T-helper 2 cell (primary cell): ENCODE measurements around the gene FAU.

Experiments
- DNase-seq, 5 experiments: peaks; one replicate each; pipeline versions ENCODE4 v3.0.0 to v3.0.0-alpha.2; 2012 to 2022

The FAU gene

DNA sequence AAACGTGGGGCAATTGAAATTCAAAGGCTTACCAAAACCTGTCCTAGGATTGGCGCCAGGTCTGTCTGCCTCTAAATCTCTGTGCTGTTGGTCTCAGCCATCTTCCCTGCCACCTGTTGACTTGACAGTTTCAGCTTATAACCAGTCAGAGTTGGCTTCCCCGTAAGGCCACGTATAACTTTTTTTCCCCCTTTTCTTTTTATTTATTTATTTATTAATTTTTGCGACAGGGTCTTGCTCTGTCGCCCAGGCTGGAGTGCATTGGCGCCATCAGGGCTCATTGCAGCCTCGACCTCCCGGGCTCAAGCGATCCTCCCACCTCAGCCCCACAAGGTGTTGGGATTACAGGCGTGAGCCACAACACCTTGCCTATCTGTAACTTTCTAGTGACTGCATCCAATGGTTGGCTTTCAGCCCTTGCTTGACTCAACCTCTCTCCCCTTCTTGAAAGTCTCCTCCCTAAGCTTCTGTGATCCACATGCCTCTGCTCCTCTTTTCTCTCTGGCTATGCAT is 13.8 kb upstream of the FAU start:
- DNase-seq, result peak in 1 of 5 experiments; percentile 41

DNA sequence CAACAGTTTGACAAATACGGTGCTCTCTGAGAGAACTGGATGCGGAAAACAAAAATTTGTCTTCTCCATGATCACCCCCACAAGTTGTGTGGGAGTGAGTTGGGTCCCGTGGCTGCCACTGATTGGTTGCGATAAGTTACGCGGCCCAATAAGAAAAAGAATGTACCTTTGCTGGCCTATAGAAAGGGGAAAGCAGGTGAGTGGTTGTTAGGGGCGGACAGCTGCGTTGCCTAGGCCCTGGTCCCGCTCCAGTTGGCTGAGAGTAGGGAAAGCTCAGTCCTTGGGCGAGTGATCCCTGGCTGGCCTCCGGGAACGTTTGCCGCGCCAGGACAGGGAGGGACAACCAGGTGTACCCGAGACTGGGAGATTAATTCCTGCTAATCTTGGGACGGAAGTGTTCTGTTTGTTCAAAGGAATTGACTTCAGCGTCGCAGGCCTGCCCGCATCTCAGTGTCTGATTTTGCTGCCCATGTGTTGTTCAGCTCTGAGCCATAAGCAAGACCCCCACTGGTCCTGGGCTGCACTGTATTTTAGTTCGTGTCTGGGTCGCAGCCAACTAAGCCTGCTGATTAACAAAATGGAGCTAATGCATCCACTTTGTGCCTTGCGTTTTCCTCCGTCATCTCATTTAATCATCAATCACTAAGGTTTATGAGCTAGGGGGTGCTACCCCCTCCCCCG is 13.2 kb upstream of the FAU start:
- DNase-seq, result peak; percentile 52 to 98 (median 80)

DNA sequence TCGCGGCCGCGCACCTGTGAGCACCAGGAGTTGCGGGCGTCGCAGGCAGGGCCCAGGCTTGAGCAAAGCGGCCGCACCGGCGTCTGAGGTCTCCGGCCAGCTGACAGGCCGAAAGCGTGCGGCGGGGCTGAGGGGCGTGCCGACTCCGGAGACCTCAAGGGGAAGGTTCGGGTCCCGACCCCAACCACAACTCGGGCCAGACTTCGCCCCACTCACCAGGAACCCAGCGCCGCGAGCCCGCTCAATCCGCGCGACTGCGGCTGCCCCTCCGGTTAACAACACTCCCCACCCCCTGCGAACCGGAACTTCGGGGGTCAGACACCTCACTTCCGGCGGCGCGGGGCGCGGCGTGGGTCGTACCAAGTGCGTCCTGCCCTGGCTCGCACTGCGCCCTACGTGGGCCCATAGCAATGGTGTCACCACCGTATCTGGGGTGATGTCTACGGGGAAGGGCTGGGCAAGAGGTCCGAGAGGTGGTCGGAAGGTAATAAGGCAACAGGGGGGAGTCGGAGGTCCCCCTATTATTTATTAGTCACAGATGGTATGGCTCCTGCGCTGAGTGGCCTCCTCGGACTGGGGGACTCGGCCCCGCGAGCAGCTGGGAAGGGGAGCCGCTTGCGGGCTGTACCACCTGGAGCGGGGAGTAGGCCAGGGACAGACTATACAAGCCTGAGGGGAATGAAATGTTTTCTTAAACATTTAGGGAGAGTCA is 12.5 kb upstream of the FAU start, which contains the start of gene SYVN1:
Gene SYVN1 (minus strand): TSS at position 280 of the 712 bp plus-strand sequence. CDS start 918 bp downstream, outside the sequence.
- peak; percentile 82 to 95 (median 90) for DNase-seq

DNA sequence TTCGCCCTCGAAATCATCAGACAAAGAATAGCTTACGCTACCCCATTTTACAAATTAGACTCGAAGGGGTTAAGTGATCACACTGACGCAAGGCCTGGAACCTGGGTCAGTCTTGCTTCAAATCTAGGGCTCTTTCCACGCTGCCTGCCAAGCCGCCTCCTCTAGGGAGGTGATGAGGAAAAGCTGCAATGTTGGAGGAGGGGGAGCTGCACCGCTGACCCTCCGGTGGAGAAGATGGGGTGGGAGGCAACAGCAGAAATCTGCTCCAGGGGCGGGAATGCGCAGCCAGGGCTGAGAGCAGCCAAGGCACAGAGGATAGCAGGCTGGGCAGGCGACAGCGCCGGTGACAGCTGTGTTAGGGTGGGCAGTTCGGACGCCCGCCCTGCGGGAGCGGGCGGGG is 11.8 kb upstream of the FAU start:
- no peak for DNase-seq

- DNase-seq, result peak in 4 of 5 experiments; percentile 17 to 64 (median 46)
Observed at GRCh38 chr11:65132988-65133700, 11.2 kb upstream of the FAU start.

DNA sequence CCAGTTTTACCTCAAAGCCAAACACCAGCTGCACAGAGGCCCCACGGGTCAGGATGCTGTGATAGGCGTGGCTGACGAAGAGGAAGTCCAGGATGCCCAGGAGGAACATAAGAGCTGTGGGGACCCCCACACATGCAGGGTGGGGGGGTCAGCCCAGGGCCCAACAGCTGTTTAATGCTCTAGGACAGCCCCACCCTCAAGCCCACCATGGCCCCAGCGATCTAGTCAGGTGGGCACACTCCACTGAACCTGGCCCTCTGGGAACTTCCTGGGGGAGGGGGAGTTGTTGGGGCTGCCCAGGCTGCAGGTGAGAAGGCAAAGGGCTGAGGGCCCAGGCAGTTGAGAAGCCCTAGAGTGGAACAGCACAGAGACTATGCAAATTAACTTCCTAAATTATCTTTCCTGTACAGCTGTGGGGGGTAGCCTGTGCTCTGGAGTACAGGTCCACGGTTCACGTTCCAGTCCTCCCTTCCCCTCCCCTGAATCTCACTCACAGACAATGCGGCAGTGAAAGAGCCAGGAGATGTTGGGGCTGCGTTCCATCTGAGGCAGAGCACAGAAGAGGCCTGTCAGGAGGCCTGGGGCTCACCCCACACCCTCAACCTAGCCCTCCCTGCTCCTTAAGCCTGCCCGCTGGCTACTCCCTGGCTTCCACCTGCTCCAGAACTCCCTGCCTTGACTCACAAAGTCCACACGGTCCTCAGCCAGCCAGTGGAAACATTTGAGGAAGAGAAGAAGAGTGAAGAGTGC is 10.5 kb upstream of the FAU start:
- DNase-seq, result no peak

GRCh38 chr11:65131895-65132237 is 9.9 kb upstream of the FAU start:
- DNase-seq, result no peak

GRCh38 chr11:65131417-65131776 is 9.5 kb upstream of the FAU start:
- no peak for DNase-seq

DNA sequence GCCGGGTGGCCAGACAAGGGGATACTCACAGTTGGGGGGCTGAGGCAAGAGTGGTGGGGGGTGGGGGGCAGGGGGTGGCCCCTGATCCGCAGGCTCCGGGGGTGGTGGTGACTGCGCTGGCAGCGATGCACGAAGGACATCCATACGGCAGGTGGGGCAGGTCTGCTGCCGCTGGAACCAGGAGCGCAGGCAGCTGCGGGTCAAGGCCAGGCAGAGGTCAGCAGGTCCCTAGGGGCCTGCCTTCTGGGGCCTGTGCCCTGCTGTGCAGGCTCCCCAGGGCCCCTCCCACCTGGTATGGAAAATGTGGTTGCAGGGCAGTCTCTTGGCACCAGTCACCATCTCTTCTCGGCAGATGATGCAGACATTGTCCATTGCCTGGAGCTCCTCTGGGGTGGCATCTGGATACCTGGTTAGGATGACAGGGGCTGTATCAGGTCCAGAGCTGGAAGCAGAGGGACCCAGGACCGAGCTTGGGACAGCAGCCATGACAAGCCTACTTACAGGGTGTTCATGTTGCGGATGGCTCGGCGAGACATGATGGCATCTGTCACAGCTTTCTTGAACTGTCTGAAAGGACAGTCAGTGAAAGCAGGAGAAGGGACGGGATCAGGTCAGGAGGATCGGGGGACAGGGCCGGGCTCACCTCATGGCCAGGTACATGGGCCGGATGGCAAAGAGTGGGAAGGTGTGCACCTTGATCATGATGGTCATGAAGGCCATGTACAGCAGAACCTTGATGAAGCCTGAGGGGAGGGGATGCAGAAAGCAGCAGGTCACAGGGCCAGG is 8.9 kb upstream of the FAU start:
- no peak for DNase-seq

- no peak for DNase-seq
Observed at GRCh38 chr11:65129649-65130441, 7.9 kb upstream of the FAU start.

DNA sequence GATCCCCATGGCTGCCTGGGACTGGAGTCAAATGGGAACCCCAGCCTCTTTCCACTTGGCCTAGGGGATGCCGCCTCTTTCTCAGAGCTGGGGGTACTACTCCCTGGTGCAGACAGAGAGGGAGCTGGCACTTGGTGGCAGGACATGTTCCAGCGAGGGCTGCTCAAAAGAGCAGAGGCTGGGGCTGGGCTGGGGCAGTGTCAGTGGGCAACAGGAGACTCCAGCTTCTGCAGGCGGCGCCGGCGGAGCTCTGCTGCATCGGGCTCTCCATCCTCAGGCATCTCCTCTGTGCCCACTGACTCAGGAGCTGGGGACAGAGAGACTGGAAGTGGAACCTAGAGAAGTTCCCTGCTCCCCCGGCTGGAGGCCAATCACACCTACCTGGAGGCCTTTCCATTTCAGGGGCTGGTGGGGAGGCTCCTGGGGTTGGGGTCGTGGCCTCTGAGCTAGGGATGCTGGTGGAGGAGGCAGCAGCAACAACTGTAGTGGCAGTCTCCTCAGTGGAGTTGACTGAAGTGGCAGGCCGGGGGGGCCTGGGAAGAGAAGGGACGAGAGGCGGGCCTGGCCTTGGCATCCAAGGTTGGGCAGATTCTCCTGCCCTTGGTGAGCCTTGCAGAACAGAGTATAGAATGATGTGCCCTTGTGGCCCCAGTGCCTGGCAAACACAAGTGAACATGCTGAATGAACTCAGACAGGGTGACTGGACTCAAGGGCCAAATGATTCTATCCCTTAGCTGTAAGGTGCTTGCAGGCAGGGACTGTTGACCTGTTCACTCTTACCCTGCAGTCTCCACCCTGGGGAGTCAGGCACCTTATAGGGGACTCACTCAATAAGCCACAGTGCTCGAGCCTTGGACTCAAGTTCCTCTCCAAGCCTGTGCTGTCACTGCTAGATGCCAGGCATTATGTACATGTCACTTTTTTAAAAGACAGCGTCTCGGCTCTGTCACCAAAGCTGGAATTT is 6.5 kb upstream of the FAU start:
- no peak for DNase-seq

GRCh38 chr11:65127473-65128181 is 5.7 kb upstream of the FAU start:
- no peak for DNase-seq

DNA sequence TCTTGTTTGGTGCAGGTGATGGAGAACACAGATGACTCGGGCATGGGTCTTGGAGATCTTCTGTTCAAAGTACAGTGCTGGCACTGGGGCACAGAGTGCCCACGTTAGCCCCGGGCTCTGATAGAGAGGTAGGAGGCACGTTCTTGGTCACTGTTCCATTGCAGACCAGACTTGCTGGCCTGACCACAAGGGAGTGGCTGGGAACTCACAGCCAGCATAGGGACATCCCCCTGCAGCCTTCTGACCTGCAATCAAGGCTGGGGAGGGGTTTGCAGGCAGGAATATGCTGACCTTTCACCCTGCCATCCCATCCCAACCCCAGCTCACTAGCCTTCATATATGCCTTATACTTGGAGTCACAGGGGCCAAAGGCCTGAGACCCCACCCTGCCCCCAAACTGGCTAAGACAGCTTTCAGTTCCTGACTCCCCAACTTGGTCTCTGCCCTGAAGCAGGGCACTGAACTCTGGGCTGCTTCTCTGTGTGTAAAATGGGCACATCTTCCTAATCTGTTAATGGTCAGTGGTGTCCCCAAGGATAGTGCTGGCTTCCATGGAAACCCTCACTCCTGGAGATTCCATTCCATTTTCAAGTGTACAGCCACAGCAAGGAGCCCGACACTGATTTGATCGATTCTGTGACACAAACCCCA is 4.8 kb upstream of the FAU start:
- DNase-seq, result no peak

DNA sequence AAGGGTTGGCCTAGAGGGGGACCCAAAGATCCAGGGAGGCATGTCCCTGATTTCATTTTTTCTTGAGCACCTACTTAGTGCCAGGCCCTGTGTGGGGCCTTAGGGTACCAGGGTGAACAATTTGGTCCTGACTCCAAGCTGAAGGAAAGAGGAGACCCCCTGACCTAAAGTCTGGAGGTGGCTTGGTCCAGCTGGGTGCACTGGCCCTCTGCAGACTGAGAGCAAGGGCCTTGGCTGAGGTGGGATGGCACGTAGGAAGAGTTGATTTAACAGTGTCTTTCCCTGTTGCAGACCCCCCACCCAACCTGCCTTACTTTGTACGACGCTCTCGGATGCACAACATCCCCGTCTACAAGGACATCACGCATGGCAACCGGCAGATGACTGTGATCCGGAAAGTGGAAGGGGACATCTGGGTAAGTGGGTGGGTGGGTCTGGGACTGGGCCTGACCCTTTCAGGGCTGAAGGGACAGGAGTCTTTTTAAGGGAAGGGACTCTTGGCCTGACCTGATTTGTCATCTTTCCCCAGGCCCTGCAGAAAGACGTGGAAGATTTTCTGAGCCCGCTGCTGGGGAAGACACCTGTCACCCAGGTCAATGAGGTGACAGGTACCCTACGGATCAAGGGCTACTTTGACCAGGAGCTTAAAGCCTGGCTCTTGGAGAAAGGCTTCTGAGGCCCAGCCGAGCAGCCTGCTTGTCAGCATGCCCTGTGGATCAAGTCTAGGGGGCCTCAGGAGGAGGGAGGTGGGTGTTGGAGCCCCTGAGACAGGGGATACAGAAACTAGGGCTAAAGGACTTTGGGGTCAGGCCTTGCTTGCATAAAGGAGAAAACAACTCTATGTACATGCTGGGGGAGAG is 3.5 kb upstream of the FAU start:
- DNase-seq, result no peak

GRCh38 chr11:65124480-65125196 is 2.7 kb upstream of the FAU start:
- DNase-seq, result no peak

- peak in 1 of 5 experiments; percentile 55 for DNase-seq
Observed at GRCh38 chr11:65121447-65121864, 478 bp downstream of the FAU start.

GRCh38 chr11:65120831-65121230 is 1.1 kb downstream of the FAU start:
- no peak for DNase-seq
